Activated B cell treated with CpG ODN at 0.5 μM for 24 hours (primary cell): Measurements from ENCODE around the gene PPID. TPM values are rescaled to one million over a fixed set of nuclear protein-coding genes. Genes with fewer than 3 reads are reported as not detected.
"Not testable (repeated sequence)": the region's sequence is repeated elsewhere in the genome, so short reads cannot be mapped to it uniquely, and the experiment has no call there.

ENCODE experiments used
- ATAC-seq: fragments of 200-7000 bp; cut with Tn5 transposase; one replicate; pipeline ENCODE4 v1.10.0; 2021; ENCODE audit warnings: low read depth, mild to moderate bottlenecking, moderate library complexity
- CTCF ChIA-PET: fragments of 350-600 bp; sonication (Branson Sonifier 250); formaldehyde crosslinking; loops from one replicate; lab custom pipeline; 2021; ENCODE audit warnings: antibody characterized with exemption; lab: Charles Lee
- POLR2A ChIA-PET: fragments of 350-600 bp; sonication (Branson Sonifier 250); formaldehyde crosslinking; loops from one replicate; lab custom pipeline; 2021; ENCODE audit warnings: antibody characterized with exemption; lab: Charles Lee
- DNase-seq: peaks from one replicate; pipeline ENCODE4 v3.0.0; 2022
- H3K27ac Mint-ChIP-seq: one replicate; pipeline ENCODE4 v1.8.0; 2020; ENCODE audit warnings: mixed read lengths
- H3K27me3 Mint-ChIP-seq: one replicate; pipeline ENCODE4 v1.8.0; 2021; ENCODE audit warnings: mixed read lengths
- H3K36me3 Mint-ChIP-seq: one replicate; pipeline ENCODE4 v1.8.0; 2021; ENCODE audit warnings: low read depth, mixed read lengths
- H3K4me1 Mint-ChIP-seq: one replicate; pipeline ENCODE4 v1.8.0; 2021; ENCODE audit warnings: mixed read lengths
- H3K4me3 Mint-ChIP-seq: one replicate; pipeline ENCODE4 v1.8.0; 2020; ENCODE audit warnings: mild to moderate bottlenecking, mixed read lengths
- H3K9me3 Mint-ChIP-seq: one replicate; pipeline ENCODE4 v1.8.0; 2020; ENCODE audit warnings: mixed read lengths
- intact Hi-C: fragments of 100-400 bp; cut with micrococcal nuclease; formaldehyde crosslinking; loops from one replicate; pipeline ENCODE4 v1.15.1; 2024
- total RNA-seq: library from RNA; stranded (reverse); gene quantifications from 2 replicates; pipeline ENCODE4 v1.2.3, GENCODE V29; 2022
- TF ChIP-seq, protein P1 (sequence below): fragments of 200-600 bp; IDR thresholded peaks from one replicate; pipeline ENCODE4 v1.8.0; 2022; ENCODE audit warnings: antibody characterized with exemption, mild to moderate bottlenecking

PPID gene
- total RNA-seq, 1 donor from 2014 or later: 29.8 TPM

DNA sequence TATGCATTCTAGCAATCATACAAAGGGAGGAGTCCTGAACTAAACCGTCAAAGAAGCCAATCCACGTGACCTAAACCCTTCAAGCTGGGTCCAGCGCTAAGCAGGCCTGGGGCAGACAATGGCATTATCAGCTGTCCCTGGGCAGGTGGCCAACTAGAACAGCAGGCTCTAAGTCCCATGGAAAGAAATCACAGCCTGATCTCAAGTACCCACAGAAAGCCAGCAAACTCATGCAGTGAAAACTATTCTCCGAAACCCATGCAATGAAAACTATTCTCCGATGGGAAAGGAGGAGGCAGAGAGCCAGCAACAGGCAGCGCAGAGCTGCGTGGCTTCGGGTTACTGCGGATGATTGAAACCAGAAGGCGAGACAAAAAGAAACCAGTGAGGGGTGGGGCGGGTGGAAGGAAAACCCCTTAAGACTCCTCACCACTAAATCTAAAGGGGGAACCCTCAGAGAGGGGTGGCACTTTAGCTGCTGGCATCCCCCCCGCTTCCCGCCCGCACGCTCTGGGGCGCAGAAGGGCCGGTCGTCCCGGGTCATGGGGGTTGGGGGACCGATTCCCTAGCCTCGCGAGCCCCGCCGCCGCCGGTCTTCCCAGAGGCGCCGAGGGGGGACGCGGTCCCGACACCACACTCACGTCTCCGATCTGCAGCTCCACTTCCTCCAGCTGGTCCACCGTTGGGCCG, 52.1 kb downstream of the PPID start:
- ChIA-PET POLR2A (interaction anchor here (1.1 kb wide), 1 partner anchor 431 kb away, joined by 4 read pairs; no protein-coding TSS in a partner anchor), CTCF (interaction anchor here (1.0 kb wide), 1 partner anchor 347 kb away, joined by 3 read pairs; no protein-coding TSS in a partner anchor)
- H3K4me3 Mint-ChIP-seq: peak overlapping the region; percentile 98
- DNase-seq (no peak), ATAC-seq (peak; percentile 4)
- intact Hi-C loops: loop anchor here (1.0 to 5.0 kb wide), 3 partner anchors 98 to 532 kb away; partner anchors contain the start of gene FNIP2
- H3K27ac Mint-ChIP-seq: peak overlapping the region; percentile 96
- TF ChIP-seq, protein P1, sequence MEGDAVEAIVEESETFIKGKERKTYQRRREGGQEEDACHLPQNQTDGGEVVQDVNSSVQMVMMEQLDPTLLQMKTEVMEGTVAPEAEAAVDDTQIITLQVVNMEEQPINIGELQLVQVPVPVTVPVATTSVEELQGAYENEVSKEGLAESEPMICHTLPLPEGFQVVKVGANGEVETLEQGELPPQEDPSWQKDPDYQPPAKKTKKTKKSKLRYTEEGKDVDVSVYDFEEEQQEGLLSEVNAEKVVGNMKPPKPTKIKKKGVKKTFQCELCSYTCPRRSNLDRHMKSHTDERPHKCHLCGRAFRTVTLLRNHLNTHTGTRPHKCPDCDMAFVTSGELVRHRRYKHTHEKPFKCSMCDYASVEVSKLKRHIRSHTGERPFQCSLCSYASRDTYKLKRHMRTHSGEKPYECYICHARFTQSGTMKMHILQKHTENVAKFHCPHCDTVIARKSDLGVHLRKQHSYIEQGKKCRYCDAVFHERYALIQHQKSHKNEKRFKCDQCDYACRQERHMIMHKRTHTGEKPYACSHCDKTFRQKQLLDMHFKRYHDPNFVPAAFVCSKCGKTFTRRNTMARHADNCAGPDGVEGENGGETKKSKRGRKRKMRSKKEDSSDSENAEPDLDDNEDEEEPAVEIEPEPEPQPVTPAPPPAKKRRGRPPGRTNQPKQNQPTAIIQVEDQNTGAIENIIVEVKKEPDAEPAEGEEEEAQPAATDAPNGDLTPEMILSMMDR: no peak
- peaks cover 12% of the 10 kb centered on the region for H3K36me3 Mint-ChIP-seq
- H3K9me3 Mint-ChIP-seq: no peaks in the 10 kb centered on the region
- H3K4me1 Mint-ChIP-seq: peaks cover 23% of the 10 kb centered on the region
- H3K27me3 Mint-ChIP-seq: no peaks in the 10 kb centered on the region

DNA sequence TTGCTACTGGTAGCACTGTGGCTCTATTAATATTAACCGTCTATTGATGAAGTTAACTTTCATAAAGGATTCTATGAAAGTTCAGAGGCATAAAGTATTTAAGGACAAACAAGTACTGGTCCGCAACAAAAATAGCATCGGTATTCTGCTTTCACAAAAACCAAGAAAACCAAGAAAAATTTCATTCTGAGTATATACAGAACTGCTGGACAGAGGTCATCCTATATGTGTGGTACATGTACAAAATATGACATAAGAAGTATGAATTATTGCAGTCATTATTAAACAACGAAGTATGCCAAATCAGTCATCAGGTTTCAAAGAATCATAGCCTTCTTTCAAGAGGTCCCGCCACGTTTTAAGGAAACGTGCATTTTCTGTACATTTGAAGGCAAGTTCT, 53.9 kb downstream of the PPID start:
- Mint-ChIP-seq H3K36me3 (peaks cover 16% of the 10 kb centered on the region), H3K27me3 (no peaks in the 10 kb centered on the region), H3K9me3 (no peaks in the 10 kb centered on the region), H3K4me3 (no peak overlapping the region), H3K27ac (no peak overlapping the region), H3K4me1 (peaks cover 23% of the 10 kb centered on the region)
- intact Hi-C loops: no loop called here
- ChIA-PET CTCF (no interaction called here), POLR2A (interaction anchor here (0.6 kb wide), 1 partner anchor 52 kb away, joined by 7 read pairs; no protein-coding TSS in a partner anchor)
- TF ChIP-seq, protein P1: no peak
- DNase-seq (no peak), ATAC-seq (no peak)

DNA sequence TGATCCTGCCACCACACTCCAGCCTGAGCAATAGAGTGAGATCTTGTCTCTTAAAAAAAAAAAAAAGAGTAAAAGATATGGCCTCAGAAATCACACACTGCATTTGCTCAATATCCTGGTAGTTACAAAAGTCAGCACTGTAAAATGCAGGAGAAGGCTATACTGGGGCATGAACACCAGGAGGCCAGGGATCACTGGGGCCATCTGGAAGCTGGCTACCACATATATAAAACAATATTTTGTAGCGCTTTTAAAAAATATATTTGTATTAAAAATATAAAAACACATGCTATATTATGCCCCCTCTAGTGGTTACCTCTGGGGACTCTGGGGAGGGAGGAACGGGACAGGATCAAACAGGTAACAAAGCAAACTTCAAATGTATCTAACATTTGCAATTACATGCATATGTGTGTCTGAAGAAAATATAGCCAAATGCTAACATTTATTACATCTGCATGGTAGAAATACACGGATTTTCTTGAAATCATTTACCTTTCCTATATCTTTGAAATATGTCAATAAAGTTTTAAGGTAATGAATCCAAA, 55.5 kb downstream of the PPID start:
- H3K27ac Mint-ChIP-seq: no peak overlapping the region
- ATAC-seq (no peak), DNase-seq (no peak)
- POLR2A ChIA-PET: no interaction called here
- peaks cover 16% of the 10 kb centered on the region for H3K36me3 Mint-ChIP-seq
- intact Hi-C loops: loop anchor here (1.0 kb wide), 1 partner anchor 536 kb away; no protein-coding TSS in a partner anchor
- H3K4me3 Mint-ChIP-seq: no peak overlapping the region
- no peaks in the 10 kb centered on the region for H3K9me3 Mint-ChIP-seq
- TF ChIP-seq, protein P1: peak; percentile 17
- H3K27me3 Mint-ChIP-seq: no peaks in the 10 kb centered on the region
- CTCF ChIA-PET: no interaction called here
- peaks cover 19% of the 10 kb centered on the region for H3K4me1 Mint-ChIP-seq

DNA sequence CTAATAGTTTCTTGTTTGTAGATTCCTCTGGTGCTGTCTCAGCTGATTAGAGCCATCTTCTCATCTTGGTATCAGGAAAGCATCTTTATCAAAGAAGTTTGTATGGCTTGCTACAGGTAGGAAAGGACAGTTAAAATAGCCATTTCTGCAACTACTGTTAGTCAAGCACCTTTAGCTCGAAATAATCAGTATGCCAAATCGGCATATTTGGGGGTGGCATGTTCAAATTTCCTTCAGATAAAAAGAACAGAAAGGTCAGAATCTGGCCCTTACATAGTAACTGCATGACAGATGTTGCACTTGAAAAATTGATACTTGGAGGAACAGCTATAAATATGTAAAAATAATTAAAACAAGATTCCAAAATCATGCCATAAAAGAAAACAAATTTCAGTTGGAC, 56.3 kb downstream of the PPID start:
- ATAC-seq (no peak), DNase-seq (no peak)
- CTCF ChIA-PET: no interaction called here
- TF ChIP-seq, protein P1: no peak
- Mint-ChIP-seq H3K36me3 (peaks cover 11% of the 10 kb centered on the region), H3K4me3 (no peak overlapping the region), H3K9me3 (no peaks in the 10 kb centered on the region), H3K27me3 (no peaks in the 10 kb centered on the region), H3K4me1 (peaks cover 13% of the 10 kb centered on the region), H3K27ac (no peak overlapping the region)
- POLR2A ChIA-PET: no interaction called here
- intact Hi-C loops: loop anchor here (1.0 kb wide), 1 partner anchor 536 kb away; no protein-coding TSS in a partner anchor

DNA sequence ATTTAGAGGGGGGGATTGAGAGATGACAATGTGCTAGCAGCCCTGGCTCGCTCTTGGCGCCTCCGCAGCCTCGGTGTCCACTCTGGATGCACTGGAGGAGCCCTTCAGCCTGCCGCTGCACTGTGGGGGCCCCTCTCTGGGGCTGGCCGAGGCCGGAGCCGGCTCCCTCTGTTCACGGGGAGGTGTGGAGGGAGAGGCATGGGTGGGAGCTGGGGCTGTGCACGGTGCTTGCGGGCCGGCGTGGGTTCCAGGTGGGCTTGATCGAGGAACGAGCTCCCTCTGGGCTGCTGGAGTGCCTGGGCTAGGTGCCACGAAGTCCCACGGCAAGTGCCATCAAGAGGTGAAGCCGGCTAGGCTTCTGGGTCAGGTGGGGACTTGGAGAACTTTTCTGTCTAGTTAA, 58.4 kb downstream of the PPID start:
- Mint-ChIP-seq H3K36me3 (peaks cover 7% of the 10 kb centered on the region), H3K27me3 (peaks cover 4% of the 10 kb centered on the region), H3K27ac (no peak overlapping the region), H3K4me1 (no peaks in the 10 kb centered on the region), H3K9me3 (no peaks in the 10 kb centered on the region), H3K4me3 (no peak overlapping the region)
- DNase-seq (no peak), ATAC-seq (no peak)
- POLR2A ChIA-PET: no interaction called here
- CTCF ChIA-PET: no interaction called here
- TF ChIP-seq, protein P1: no peak
- intact Hi-C loops: no loop called here

DNA sequence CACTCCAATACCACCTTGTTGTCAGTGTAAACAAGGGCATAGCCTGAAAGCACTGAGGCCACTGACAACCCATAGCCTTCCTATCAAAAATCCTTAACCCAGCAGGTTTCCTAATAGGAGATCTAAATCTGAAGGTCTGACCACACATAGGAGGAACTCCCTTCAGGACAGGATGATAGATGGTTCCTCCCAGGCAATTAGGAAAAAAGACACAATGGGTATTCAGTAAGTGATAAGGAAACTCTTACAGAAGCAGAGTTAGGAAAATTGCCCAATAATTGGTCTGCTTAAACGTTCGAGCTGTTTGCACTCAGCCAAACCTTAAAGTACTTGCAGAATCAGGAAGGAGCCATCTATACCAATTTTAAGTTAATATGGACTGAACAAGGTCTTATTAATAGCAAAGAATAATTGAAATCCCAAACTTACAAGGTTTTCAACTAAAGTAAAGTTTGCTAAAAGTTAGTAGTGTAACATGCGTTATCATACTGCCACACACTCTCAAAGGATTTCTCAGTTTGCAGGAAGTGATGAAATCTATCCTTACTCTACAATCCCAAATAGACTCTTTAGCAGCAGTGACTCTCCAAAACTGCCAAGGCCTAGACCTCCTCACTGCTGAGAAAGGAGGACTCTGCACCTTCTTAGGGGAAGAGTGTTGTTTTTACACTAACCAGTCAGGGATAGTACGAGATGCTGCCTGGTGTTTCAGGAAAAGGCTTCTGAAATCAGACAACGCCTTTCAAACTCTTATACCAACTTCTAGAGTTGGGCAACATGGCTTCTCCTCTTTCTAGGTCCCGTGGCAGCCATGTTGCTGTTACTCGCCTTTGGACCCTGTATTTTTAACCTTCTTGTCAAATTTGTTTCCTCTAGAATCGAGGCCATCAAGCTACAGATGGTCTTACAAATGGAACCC, 59.2 kb downstream of the PPID start:
- H3K9me3 Mint-ChIP-seq, H3K36me3 Mint-ChIP-seq, ATAC-seq, H3K27me3 Mint-ChIP-seq, H3K4me1 Mint-ChIP-seq, H3K27ac Mint-ChIP-seq, POLR2A ChIA-PET, CTCF ChIA-PET, intact Hi-C loops, DNase-seq, H3K4me3 Mint-ChIP-seq: not testable (repeated sequence)

DNA sequence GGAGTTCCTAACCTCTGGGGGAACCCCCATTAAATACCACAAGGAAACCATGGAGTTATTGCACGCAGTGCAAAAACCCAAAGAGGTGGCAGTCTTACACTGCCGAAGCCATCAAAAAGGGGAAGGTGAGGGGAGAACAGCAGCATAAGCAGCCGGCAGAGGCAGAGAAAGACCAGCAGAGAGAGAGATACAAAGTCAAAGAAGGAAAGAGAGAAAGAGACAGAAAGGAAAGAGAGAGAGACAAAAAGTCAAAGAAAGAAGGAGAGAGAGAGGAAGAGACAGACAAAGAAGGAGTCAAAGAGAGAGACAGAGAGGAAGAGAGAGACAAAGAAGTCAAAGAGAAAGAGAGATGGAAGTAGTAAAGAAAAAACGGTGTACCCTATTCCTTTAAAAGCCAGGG, 59.9 kb downstream of the PPID start:
- DNase-seq, H3K36me3 Mint-ChIP-seq, CTCF ChIA-PET, intact Hi-C loops, H3K9me3 Mint-ChIP-seq, POLR2A ChIA-PET, H3K4me1 Mint-ChIP-seq, H3K4me3 Mint-ChIP-seq, ATAC-seq, H3K27me3 Mint-ChIP-seq, H3K27ac Mint-ChIP-seq: not testable (repeated sequence)
